Suprapubic skin (tissue), 4 donors: Measurements from ENCODE around the gene ADGRB3. TPM values are rescaled to one million over a fixed set of nuclear protein-coding genes. Genes with fewer than 3 reads are reported as not detected.

Source experiments
- DNase-seq, 2 donors: peaks; one replicate each; pipeline ENCODE4 v3.0.0-alpha.2; 2019; ENCODE audit warnings: low spot score in 2 of 2
- H3K27ac ChIP-seq: fragments of 200-600 bp; sonication (generic); one replicate; pipeline ENCODE4 v1.5.1; 2019
- H3K27me3 ChIP-seq: fragments of 200-600 bp; sonication (generic); one replicate; pipeline ENCODE4 v1.5.1; 2019
- H3K36me3 ChIP-seq: fragments of 200-600 bp; sonication (generic); one replicate; pipeline ENCODE4 v1.5.1; 2019
- H3K4me1 ChIP-seq: fragments of 200-600 bp; sonication (generic); one replicate; pipeline ENCODE4 v1.5.1; 2019
- H3K4me3 ChIP-seq: fragments of 200-600 bp; sonication (generic); one replicate; pipeline ENCODE4 v1.5.1; 2019; ENCODE audit warnings: mild to moderate bottlenecking
- H3K9me3 ChIP-seq: fragments of 200-600 bp; sonication (generic); one replicate; pipeline ENCODE4 v1.5.1; 2019
- EP300 ChIP-seq: sonication (generic); formaldehyde crosslinking; IDR thresholded peaks from one replicate; pipeline ENCODE4 v1.6.1; 2017; ENCODE audit warnings: antibody characterized with exemption
- POLR2A ChIP-seq, 2 donors: fragments of 450-650 bp; IDR thresholded peaks; one replicate each; pipeline ENCODE4 v1.6.1; 2017; ENCODE audit warnings: antibody characterized with exemption in 2 of 2, mild to moderate bottlenecking in 2 of 2, moderate library complexity in 2 of 2
- POLR2AphosphoS5 ChIP-seq, 3 donors: sonication (generic); formaldehyde crosslinking; IDR thresholded peaks; one replicate each; pipeline ENCODE4 v1.6.1; 2017; ENCODE audit warnings: antibody characterized with exemption in 3 of 3
- WGBS: methylation state at CpG from one replicate; pipeline ENCODE4 v1.1.5; 2018; 5-methylcytosine and 5-hydroxymethylcytosine counted together
- total RNA-seq, 4 donors: library from RNA; depleted of rRNA; stranded (reverse); fragments of >200 nt; gene quantifications; one replicate each; pipeline ENCODE4 v1.1.0, GENCODE V29; 2016
- TF ChIP-seq, protein P1 (sequence below), 2 donors: fragments of 200-600 bp in 1 of 2; fragments of 450-650 bp in 1 of 2; sonication (generic) in 1 of 2; IDR thresholded peaks; one replicate each; pipeline ENCODE4 v1.5.1; 2016 to 2019; ENCODE audit warnings: antibody characterized with exemption in 2 of 2, mild to moderate bottlenecking in 1 of 2, moderate library complexity in 1 of 2

Gene ADGRB3
- total RNA-seq, 4 donors from 2014 or later = 0.42 to 2.2 (median 1.3) TPM

DNA sequence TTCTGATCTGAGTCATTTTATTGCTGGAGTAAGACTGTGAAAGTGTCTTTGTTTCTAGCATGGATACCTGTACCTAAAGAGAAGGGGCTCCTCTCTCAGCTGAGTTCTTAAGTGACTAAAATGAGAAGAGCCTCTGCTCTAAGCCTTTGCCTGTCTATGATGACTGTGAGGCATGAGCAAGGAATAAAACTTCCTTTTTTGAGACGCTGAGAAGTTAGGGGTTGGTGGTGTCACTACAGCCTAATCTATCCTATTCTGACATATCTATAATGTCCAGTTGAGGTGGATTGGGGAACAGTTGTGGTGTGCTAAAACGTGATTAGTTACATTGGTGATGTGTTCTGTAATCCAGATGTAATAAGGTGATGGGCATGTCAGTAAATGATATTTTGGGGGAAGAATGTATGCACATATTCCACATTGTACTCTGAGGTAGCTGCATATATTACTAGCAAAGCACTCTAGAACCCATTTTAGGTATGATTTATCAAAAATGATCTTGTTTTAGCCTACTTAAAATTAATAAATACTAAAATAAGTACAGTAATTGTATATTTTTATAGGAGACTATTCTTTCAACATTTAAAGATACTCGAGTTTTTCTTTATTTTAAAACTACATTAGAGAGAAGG, 18.1 kb downstream of the ADGRB3 start:
- peaks cover 2% of the 10 kb centered on the region for H3K4me1 ChIP-seq
- no peaks in the 10 kb centered on the region for H3K9me3 ChIP-seq
- DNase-seq = no peak
- 83% methylated on average over 3 of the region's 3 CpGs for WGBS
- H3K36me3 ChIP-seq = no peaks in the 10 kb centered on the region
- H3K27me3 ChIP-seq = no peaks in the 10 kb centered on the region
- TF ChIP-seq, protein P1, sequence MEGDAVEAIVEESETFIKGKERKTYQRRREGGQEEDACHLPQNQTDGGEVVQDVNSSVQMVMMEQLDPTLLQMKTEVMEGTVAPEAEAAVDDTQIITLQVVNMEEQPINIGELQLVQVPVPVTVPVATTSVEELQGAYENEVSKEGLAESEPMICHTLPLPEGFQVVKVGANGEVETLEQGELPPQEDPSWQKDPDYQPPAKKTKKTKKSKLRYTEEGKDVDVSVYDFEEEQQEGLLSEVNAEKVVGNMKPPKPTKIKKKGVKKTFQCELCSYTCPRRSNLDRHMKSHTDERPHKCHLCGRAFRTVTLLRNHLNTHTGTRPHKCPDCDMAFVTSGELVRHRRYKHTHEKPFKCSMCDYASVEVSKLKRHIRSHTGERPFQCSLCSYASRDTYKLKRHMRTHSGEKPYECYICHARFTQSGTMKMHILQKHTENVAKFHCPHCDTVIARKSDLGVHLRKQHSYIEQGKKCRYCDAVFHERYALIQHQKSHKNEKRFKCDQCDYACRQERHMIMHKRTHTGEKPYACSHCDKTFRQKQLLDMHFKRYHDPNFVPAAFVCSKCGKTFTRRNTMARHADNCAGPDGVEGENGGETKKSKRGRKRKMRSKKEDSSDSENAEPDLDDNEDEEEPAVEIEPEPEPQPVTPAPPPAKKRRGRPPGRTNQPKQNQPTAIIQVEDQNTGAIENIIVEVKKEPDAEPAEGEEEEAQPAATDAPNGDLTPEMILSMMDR (IDR thresholded peaks at IDR 0.05) = no peak
- no peak overlapping the region for H3K27ac ChIP-seq
- no peak overlapping the region for H3K4me3 ChIP-seq

DNA sequence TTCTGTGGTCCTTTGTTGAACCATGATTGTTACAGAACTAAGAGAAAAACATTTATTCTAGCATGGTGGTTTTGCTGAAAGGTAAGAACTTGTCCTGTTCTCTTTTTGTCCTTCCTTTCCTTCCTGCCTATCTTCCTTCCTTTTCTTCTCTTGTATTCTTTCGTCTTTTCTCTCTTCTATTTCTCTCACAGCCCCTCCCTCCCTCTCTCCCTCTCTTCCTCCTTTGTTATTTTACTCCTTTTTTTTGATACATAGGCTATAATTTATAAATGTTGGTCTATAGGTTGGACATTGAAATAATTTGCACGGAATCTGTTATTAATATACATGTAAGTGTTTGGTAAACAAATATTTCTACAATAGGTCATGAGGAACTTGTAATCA, 18.6 kb downstream of the ADGRB3 start:
- Histone ChIP-seq H3K27me3 (no peaks in the 10 kb centered on the region), H3K9me3 (no peaks in the 10 kb centered on the region), H3K27ac (no peak overlapping the region), H3K36me3 (no peaks in the 10 kb centered on the region), H3K4me1 (peaks cover 2% of the 10 kb centered on the region), H3K4me3 (no peak overlapping the region)
- 89% methylated on average over 2 of the region's 2 CpGs for WGBS
- no peak for DNase-seq
- no peak for TF ChIP-seq POLR2AphosphoS5 (IDR thresholded peaks at IDR 0.05)
- TF ChIP-seq EP300 = no peak
- no peak for TF ChIP-seq POLR2A (IDR thresholded peaks at IDR 0.05)
- TF ChIP-seq, protein P1 (IDR thresholded peaks at IDR 0.05) = no peak

DNA sequence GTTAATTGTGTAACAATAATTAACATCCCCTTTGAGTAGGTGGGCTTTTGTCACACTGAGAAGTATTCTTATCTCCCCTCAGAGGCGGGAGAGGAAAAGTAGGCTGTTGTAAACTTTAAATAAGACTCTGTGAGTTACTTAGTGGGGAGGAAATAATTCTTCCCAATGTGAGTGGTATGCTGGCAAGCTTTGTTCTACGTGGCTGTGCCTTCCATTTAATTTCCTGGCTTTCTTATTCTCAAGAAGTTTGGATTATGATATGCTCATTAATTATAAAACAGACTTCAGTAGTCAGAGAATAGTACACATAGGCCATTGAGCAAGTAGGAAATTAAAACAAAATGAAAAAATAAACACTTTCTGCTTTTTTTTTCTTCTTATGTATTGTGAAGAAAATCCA, 19.1 kb downstream of the ADGRB3 start:
- no peak for DNase-seq
- no peaks in the 10 kb centered on the region for H3K27me3 ChIP-seq
- no peak overlapping the region for H3K4me3 ChIP-seq
- H3K27ac ChIP-seq = no peak overlapping the region
- WGBS = 44% methylated on average over 2 of the region's 2 CpGs
- no peaks in the 10 kb centered on the region for H3K36me3 ChIP-seq
- TF ChIP-seq POLR2AphosphoS5 (IDR thresholded peaks at IDR 0.05) (no peak), POLR2A (IDR thresholded peaks at IDR 0.05) (no peak), EP300 (no peak)
- TF ChIP-seq, protein P1 (IDR thresholded peaks at IDR 0.05) = no peak
- peaks cover 2% of the 10 kb centered on the region for H3K4me1 ChIP-seq
- H3K9me3 ChIP-seq = no peaks in the 10 kb centered on the region

DNA sequence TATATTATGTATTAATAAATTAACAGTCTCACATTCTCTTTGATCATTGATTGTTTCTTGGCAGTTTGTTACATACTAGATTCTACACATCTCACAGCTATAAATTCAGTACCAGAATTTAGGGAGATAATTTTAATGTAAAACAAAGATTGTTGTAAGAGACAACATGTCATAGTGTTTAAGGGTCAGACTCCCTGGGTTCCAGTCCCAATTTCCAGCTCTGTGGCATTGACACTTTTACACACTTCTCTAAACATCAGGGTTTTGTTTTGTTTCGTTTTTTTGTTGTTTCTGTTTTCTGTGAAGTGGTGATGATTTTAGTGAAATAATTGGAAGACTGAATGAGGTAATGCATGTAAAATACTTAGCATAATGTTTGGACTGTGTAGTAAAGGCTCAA, 19.9 kb downstream of the ADGRB3 start:
- TF ChIP-seq POLR2AphosphoS5 (IDR thresholded peaks at IDR 0.05) = no peak
- no peak for TF ChIP-seq POLR2A (IDR thresholded peaks at IDR 0.05)
- TF ChIP-seq EP300 = no peak
- TF ChIP-seq, protein P1 (IDR thresholded peaks at IDR 0.05) = no peak
- no peak overlapping the region for H3K4me3 ChIP-seq
- H3K27ac ChIP-seq = no peak overlapping the region
- peaks cover 2% of the 10 kb centered on the region for H3K4me1 ChIP-seq
- WGBS = 53% methylated on average over 1 of the region's 1 CpG
- DNase-seq = no peak
- H3K36me3 ChIP-seq = no peaks in the 10 kb centered on the region
- no peaks in the 10 kb centered on the region for H3K9me3 ChIP-seq
- no peaks in the 10 kb centered on the region for H3K27me3 ChIP-seq

DNA sequence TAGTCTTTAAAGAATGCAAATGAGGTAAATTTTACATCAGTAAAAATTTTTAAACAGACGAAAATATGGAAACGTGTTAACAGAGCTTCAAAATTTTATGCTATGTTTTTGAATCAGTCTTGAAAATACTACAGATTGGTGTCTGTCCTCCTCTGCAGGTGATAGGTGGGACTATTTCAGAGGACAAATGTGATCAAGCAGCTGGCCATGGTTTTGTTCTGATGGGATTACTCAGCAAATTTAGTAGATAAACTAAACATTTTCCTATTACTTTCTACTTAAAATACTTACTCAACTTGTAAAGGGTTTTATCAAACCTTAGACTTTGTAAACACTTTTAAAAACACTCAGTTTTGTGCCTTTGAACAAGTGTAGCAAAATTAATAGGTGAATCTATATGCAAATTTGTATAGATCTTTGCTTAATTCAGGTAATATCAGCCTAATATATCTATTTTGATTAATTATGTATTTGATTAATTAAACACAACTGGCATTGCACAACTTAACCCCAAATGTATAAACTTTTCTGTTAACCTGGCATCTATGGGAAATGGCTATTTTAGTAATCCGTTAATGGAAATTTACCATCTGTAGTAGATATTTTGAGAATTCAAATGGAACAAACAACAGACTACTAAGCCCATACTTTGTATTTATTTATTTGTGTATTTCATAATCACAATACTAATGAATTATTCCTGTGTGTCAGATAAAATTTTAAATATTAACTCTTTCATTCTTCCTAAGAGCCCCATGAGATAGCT, 22.5 kb downstream of the ADGRB3 start:
- no peak overlapping the region for H3K4me3 ChIP-seq
- TF ChIP-seq, protein P1 (IDR thresholded peaks at IDR 0.05) = no peak
- TF ChIP-seq EP300 = no peak
- 74% methylated on average over 3 of the region's 3 CpGs for WGBS

More for the DNA sequence above, 22.5 kb downstream of the ADGRB3 start:
- H3K36me3 ChIP-seq = no peaks in the 10 kb centered on the region
- DNase-seq = no peak
- no peaks in the 10 kb centered on the region for H3K27me3 ChIP-seq
- H3K4me1 ChIP-seq = no peaks in the 10 kb centered on the region
- H3K27ac ChIP-seq = no peak overlapping the region
- H3K9me3 ChIP-seq = no peaks in the 10 kb centered on the region
